GM15510 (cell line): ENCODE data around the gene HERPUD1.

Experiments
- POLR2A ChIP-seq: IDR thresholded peaks from 3 replicates; pipeline ENCODE4 v1.6.1; 2011; ENCODE audit warnings: borderline replicate concordance; ENCODE audit not compliant: insufficient read length; ENCODE audit errors: extremely low read depth

HERPUD1 gene

DNA sequence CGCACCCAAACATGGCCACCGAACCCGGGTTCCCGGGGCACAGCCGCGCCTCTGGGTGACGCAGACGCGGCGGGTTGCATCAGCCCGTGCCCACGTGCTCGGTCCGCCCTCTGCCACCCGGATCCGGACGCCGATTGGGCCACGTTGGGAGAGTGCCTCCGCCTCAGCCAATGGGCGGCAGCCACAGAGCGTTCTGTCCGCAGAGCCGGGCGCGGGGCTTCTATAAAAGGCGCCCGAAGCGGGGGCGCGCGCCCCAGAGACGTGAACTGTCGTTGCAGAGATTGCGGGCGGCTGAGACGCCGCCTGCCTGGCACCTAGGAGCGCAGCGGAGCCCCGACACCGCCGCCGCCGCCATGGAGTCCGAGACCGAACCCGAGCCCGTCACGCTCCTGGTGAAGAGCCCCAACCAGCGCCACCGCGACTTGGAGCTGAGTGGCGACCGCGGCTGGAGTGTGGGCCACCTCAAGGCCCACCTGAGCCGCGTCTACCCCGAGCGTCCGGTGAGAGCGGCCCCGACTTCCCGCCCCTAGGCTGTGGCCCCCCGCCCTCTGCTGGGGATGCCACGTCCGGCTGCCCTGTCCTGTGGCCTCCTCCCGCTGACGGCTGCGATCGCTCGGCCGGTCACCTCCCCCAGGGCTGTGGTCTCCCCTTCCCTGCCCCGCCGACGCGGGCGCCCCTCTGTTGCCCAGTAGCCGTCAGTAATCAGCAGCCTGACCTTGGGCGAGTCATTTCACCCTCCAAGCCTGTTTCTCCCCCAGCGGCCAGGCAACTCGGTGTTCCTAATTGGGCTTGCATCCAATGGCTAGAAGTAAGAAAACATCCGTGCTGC is at the start of gene HERPUD1:
HERPUD1 (plus strand) TSS at position 251 of the 829 bp plus-strand sequence; CDS start at position 354, 103 bp downstream.
- TF ChIP-seq POLR2A: peak; percentile 100

DNA sequence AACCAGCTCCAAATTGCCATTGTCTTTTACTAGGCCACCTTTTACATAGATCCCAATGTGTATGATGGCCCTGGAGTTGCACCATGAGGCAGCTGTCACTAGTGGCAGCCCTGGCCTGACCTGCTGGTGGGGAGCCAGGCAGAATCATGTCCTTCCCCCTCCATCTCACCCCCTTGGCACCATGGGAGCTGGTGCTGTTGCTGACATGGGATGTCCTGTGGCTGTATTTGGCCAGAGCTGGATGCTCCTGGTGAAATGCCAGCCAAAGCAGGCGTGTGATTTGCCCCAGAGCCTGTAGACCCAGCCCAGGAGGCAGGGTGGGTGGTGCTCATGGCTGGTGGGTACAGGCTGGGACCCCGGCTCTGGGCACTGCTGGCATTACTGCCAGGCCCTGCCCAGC is 48.4 kb upstream of the HERPUD1 start:
- TF ChIP-seq POLR2A: no peak

GRCh38 chr16:56884026-56884582 is 47.8 kb upstream of the HERPUD1 start:
- TF ChIP-seq POLR2A: no peak

GRCh38 chr16:56885446-56886162 is 46.3 kb upstream of the HERPUD1 start:
- no peak for TF ChIP-seq POLR2A

GRCh38 chr16:56886296-56886695 is 45.6 kb upstream of the HERPUD1 start:
- no peak for TF ChIP-seq POLR2A

DNA sequence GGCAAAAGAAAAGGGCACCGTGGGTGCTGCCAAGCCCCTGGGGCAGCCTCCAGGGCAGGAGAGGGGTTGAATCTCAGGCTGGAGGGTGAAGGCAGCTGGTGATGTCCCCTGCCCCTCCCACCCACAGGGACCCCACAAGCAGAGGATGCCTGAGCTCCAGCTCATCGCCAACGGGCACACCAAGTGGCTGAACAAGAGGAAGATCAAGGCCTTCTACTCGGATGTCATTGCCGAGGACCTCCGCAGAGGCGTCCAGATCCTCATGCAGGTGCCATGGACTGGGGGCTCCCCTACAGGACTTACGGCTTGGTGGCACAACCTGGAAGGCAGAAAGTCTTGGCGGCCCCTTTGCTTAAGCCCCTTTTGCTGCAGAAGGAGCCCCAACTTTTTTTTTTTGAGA is 45.1 kb upstream of the HERPUD1 start:
- TF ChIP-seq POLR2A: no peak

DNA sequence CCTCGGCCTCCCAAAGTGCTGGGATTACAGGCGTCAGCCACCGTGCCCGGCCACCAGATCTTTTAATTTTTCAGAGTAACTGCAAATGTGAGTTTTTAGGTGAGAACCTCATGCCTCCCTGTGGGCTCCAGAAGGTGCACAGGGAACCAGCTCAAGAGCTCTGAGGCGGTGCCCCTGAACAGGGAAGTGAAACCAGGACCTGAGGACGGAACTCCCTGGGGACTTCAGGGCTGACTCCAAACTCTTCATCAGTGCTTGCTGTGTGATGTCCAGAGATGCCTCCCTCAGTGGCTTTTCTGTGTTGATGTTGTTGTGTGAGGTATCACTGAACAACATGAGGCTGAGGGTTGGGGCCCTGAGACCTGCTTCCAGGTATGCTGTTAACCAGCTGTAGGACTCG is 43.1 kb upstream of the HERPUD1 start:
- no peak for TF ChIP-seq POLR2A

DNA sequence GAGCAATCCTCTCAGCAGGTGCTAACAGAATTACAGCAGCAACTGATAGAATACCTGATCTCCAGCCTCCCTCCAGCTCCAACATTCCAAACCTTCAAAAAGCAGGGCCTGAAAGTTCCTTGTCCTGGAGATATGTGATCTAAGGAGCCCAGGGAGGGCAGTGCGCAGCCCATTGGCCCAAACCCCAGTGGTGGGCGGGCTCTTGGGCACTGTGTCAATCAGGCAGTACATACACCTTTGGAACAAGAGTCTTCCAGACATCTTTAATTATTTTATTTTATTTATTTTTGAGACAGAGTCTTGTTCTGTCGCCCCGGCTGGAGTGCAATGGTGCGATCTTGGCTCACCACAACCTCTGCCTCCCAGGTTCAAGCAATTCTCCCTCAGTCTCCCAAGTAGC is 42.7 kb upstream of the HERPUD1 start:
- TF ChIP-seq POLR2A: no peak

- TF ChIP-seq POLR2A: no peak
Observed at GRCh38 chr16:56891685-56892084, 40.3 kb upstream of the HERPUD1 start.

DNA sequence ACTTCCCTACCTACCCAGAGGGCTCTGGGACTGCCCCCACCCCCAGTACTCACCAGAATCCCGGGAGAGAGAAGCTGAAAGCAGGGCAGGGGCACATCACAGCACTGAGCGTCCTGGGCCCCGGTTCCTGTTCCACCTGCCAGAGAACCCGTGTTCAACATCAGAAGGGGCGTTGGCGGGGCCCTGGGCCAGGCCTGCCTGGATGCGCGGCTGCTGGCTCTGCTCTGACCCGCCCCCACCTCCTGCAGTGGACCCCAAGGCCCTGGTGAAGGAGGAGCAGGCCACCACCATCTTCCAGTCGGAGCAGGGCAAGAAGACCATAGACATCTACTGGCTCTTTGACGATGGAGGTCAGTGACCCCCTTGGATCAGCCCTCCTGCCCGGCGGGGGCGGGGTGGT is 39.2 kb upstream of the HERPUD1 start:
- TF ChIP-seq POLR2A: no peak

DNA sequence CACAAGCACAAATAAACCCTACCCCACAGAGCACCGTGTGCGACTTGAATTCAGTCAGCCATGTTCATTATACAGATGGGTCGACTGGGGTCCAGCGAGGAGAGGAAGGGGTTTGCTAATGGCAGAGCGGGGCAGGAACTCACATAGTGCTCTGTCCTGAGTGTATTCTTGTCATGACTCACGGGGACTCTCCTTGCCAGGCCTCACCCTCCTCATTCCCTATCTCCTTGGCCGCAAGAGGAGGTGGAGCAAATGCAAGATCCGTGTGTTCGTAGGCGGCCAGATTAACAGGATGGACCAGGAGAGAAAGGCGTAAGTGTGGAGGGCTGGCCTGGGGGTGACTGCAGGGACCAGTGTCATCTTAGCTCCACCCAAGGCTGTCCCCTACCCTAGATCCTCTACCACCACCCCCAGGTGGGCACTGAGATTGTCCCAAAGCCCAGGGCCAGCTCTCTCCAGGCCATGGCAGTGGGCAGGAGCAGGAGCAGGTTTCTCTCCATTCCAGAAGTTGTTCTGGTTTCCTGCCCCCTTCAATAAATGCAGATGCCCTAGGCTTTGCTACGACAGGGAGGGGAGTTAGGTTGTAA is 37.5 kb upstream of the HERPUD1 start:
- TF ChIP-seq POLR2A: no peak

DNA sequence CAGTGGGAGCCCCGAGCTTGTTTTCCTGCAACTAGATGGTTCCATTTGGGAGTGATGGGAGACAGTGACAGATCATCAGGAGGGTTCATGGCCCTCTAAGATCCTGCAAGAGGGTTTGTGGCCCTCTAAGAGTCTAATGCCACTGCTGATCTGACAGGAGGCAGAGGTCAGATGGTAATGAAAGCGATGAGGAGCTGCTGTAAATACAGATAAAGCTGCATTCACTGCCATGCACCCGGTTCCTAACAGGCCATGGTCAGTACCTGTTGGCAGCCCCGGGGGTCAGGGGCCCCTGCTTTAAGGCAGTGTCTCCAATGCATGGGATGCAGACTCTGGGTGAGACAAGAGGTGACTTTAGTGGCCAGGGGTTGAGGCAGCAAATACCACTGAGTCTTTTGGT is 36.1 kb upstream of the HERPUD1 start:
- TF ChIP-seq POLR2A: no peak

DNA sequence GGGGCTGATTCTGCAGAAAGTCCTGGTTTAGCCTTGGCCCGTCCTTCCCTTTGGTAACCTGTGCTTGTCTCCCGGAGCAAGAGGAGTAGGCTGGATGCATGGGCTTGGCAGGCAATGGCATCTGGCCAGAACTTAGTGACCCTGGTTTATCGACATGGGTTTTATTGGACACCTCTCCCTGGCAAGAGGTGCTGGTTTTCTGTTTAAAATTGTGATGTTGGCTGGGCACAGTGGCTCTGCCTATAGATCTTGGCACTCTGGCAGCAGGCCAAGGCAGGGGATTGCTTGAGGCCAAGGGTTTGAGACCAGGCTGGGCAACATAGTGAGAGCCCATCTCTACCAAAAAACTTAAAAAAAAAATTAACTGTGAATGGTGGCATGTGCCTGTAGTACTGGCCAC is 35.7 kb upstream of the HERPUD1 start:
- TF ChIP-seq POLR2A: no peak

- no peak for TF ChIP-seq POLR2A
Observed at GRCh38 chr16:56897026-56897799, 34.7 kb upstream of the HERPUD1 start.
